Psoas muscle (tissue), 8 donors: Measurements from ENCODE around the gene TCF15. TPM values are rescaled to one million over a fixed set of nuclear protein-coding genes. Genes with fewer than 3 reads are reported as not detected.

Source experiments
- ATAC-seq, 4 donors: fragments of 200-7000 bp; cut with Tn5 transposase; one replicate each; pipeline ENCODE4 v1.9.1; 2020; ENCODE audit warnings: moderate library complexity in 3 of 4, mild to moderate bottlenecking in 2 of 4
- DNase-seq, 2 donors: peaks; one replicate each; pipeline ENCODE4 v3.0.0-alpha.2; 2020
- H3K27ac ChIP-seq: fragments of 200-600 bp; one replicate; pipeline ENCODE4 v1.8.0; 2022
- H3K27me3 ChIP-seq, 3 donors: fragments of 200-600 bp in 1 of 3; one replicate each; pipeline versions ENCODE4 v1.6.1 to v1.8.0; 2013 to 2022; ENCODE audit warnings: low read length in 2 of 3, mild to moderate bottlenecking in 2 of 3, moderate library complexity in 1 of 3; ENCODE audit not compliant: insufficient read depth in 3 of 3
- H3K36me3 ChIP-seq, 2 donors: fragments of 200-600 bp in 1 of 2; one replicate each; pipeline versions ENCODE4 v1.6.1 to v1.8.0; 2013 to 2022; ENCODE audit warnings: low read depth in 1 of 2, mild to moderate bottlenecking in 1 of 2, moderate library complexity in 1 of 2; ENCODE audit not compliant: insufficient read depth in 1 of 2
- H3K4me1 ChIP-seq: fragments of 200-600 bp; one replicate; pipeline ENCODE4 v1.8.0; 2022
- H3K4me3 ChIP-seq: fragments of 200-600 bp; one replicate; pipeline ENCODE4 v1.8.0; 2022; ENCODE audit warnings: mild to moderate bottlenecking
- H3K9me3 ChIP-seq: fragments of 200-600 bp; one replicate; pipeline ENCODE4 v1.8.0; 2022
- CTCF ChIP-seq: fragments of 200-600 bp; IDR thresholded peaks from one replicate; pipeline ENCODE4 v1.8.0; 2022; ENCODE audit warnings: antibody characterized with exemption
- WGBS, 3 donors: extraction: QIAGEN DNeasy Blood & Tissue Kit; methylation state at CpG; one replicate each; pipeline versions ENCODE4 v1.1.6 to v1.1.7; 2013; 5-methylcytosine and 5-hydroxymethylcytosine counted together
- intact Hi-C, 2 donors: fragments of 100-400 bp; cut with DNase I; formaldehyde crosslinking; loops; one replicate each; pipeline versions ENCODE4 v1.11.0 to v1.14.2; 2022
- polyA plus RNA-seq, 3 donors: library from polyadenylated mRNA; stranded (reverse); fragments of 200-250 nt; gene quantifications; one replicate each; pipeline ENCODE4 v1.2.3, GENCODE V29; 2013
- total RNA-seq, 4 donors: library from RNA; stranded (reverse); fragmentation: NEBNext Ultra II Directional in 2 of 4; extraction: Animal tissue kit (Norgen Biotek cat#: 25700) in 2 of 4; gene quantifications; one replicate each; pipeline versions ENCODE4 v1.2.1 to v1.2.4, GENCODE V29; 2021 to 2023
- donor health status: healthy with polysubstance abuse.
- donor health status: DM: no; HTN: no; CAD: no; lungs with moderate emphysema.
- donor health status: Bipolar disorder and iron deficiency.
- donor health status: healthy.
- donor health status: DM: yes; HTN: yes; CAD: no.
- donor health status: DM: no; HTN: no; CAD: no.
- donor health status: DM: no; HTN: no; CAD: no.
- donor health status: DM: yes; HTN: yes; CAD: no.

TCF15 gene
- total and polyA plus RNA-seq, 7 donors = 3.0 to 10.6 (median 5.1) TPM

GRCh38 chr20:571754-572441 is 38.2 kb downstream of the TCF15 start:
- DNase-seq (peak; percentile 74 to 87), ATAC-seq (peak; percentile 58 to 82 (median 74))
- H3K4me1 ChIP-seq = peaks cover 6% of the 10 kb centered on the region
- 4 to 8% (median 5%) methylated on average over 23 to 24 of the region's 24 CpGs for WGBS, 3 donors
- peaks cover 0 to 22% (median 2%) of the 10 kb centered on the region in 3 donors for H3K27me3 ChIP-seq
- peak overlapping the region; percentile 22 for H3K4me3 ChIP-seq
- H3K9me3 ChIP-seq = no peaks in the 10 kb centered on the region
- no peak for TF ChIP-seq CTCF
- peak overlapping the region; percentile 57 for H3K27ac ChIP-seq
- intact Hi-C loops = loop anchor here in 1 of 2 donors (5.0 kb wide), 1 partner anchor 35 kb away; no protein-coding TSS in a partner anchor
- no peaks in the 10 kb centered on the region for H3K36me3 ChIP-seq

GRCh38 chr20:568673-569415 is 41.3 kb downstream of the TCF15 start:
- H3K4me1 ChIP-seq = peaks cover 6% of the 10 kb centered on the region
- 39 to 55% (median 47%) methylated on average over 14 of the region's 14 CpGs for WGBS, 3 donors
- no peak for TF ChIP-seq CTCF
- intact Hi-C loops = no loop called here
- H3K27ac ChIP-seq = peak overlapping the region; percentile 60
- no peaks in the 10 kb centered on the region for H3K9me3 ChIP-seq
- H3K27me3 ChIP-seq = peaks cover 0 to 20% (median 2%) of the 10 kb centered on the region in 3 donors
- no peak for DNase-seq
- no peaks in the 10 kb centered on the region for H3K36me3 ChIP-seq
- no peak overlapping the region for H3K4me3 ChIP-seq
- ATAC-seq = peak in 1 of 4 donors; percentile 5

GRCh38 chr20:568097-568652 is 41.9 kb downstream of the TCF15 start:
- Histone ChIP-seq H3K27me3 (peaks cover 0 to 15% (median 2%) of the 10 kb centered on the region in 3 donors), H3K36me3 (no peaks in the 10 kb centered on the region), H3K27ac (peak overlapping the region; percentile 60), H3K4me1 (peaks cover 6% of the 10 kb centered on the region), H3K9me3 (no peaks in the 10 kb centered on the region), H3K4me3 (no peak overlapping the region)
- peak; percentile 53 to 67 (median 60) for ATAC-seq
- WGBS, 3 donors = 18 to 24% (median 20%) methylated on average over 20 of the region's 20 CpGs
- DNase-seq = peak in 1 of 2 donors; percentile 61
- no peak for TF ChIP-seq CTCF
- intact Hi-C loops = no loop called here

- Histone ChIP-seq H3K27me3 (no peaks in the 10 kb centered on the region), H3K4me3 (no peak overlapping the region), H3K9me3 (no peaks in the 10 kb centered on the region), H3K27ac (no peak overlapping the region), H3K4me1 (peaks cover 10% of the 10 kb centered on the region), H3K36me3 (no peaks in the 10 kb centered on the region)
- DNase-seq (no peak), ATAC-seq (no peak)
- no peak for TF ChIP-seq CTCF
- WGBS, 3 donors = 96 to 100% (median 97%) methylated on average over 3 of the region's 3 CpGs
- intact Hi-C loops = loop anchor here in 1 of 2 donors (5.0 kb wide), 2 partner anchors 83 to 103 kb away; no protein-coding TSS in a partner anchor
These were observed 45.9 kb downstream of the TCF15 start for GRCh38 chr20:564192-564591.
